ENCODE results near the gene PTPRG. TPM values are rescaled to one million over a fixed set of nuclear protein-coding genes. Genes with fewer than 3 reads are reported as not detected.

Gene PTPRG
- total and polyA plus RNA-seq, 2 of the 13 experiments (the other 11 are each of a cell fraction or from before 2014, with no cell fraction given): 8.0 to 25.3 TPM

- no TSS peak for BruUV-seq (replicated peaks)
- intact Hi-C loops (cut with micrococcal nuclease; ENCODE audit: unreplicated experiment): no loop called here
- Histone ChIP-seq H3K9ac (ENCODE audit: insufficient read depth, low read depth, low read length) (no peak overlapping the region), H3K4me2 (ENCODE audit: low read depth, low read length) (no peak overlapping the region), H4K20me1 (ENCODE audit: insufficient read depth, low read length) (0 out of 2 replicates have a peak, but pooled peaks cover 2% of the 10 kb centered on the region), H3K36me3 (replicated peaks in 1 of 2; ENCODE audit: control insufficient read depth in 1 of 2, insufficient read depth in 2 of 2, low read length in 2 of 2) (peaks cover 0 to 2% of the 10 kb centered on the region in 2 experiments; a peak in 2 of 5 replicates), H2AFZ (ENCODE audit: low read length) (no peak overlapping the region), H3K27ac (ENCODE audit: extremely low read length, insufficient read depth, low read length) (no peak overlapping the region), H3K4me3 (replicated peaks in 1 of 3; ENCODE audit: insufficient read depth in 1 of 3, low read depth in 2 of 3, low read length in 3 of 3) (no peak overlapping the region), H3K4me1 (ENCODE audit: insufficient read depth, low read length) (no peaks in the 10 kb centered on the region), H3K79me2 (ENCODE audit: insufficient read depth, low read length) (no peaks in the 10 kb centered on the region), H3K27me3 (ENCODE audit: control insufficient read depth in 1 of 2, insufficient read depth in 2 of 2, low read length in 2 of 2) (no peaks in the 10 kb centered on the region), H3K9me3 (ENCODE audit: low read length) (no peaks in the 10 kb centered on the region)
- ATAC-seq: no peak
- DNase-seq (ENCODE audit: low spot score): no peak
- FAIRE-seq: no peak
- in situ Hi-C loops (cut with HindIII; ENCODE audit: extremely low pct_ligation_motif_present, low pct_unique_long_range_greater_than_20kb): no loop called here
- CTCF ChIA-PET (ENCODE audit: low intra/inter-chr PET ratio, low total read pairs): no interaction called here
- 95% methylated on average over 9 of the region's 9 CpGs for whole genome bisulfite sequencing (ENCODE audit: low lambda C conversion rate)
- TF ChIP-seq ATF6 (CRISPR knock-in tag; conservative IDR thresholded peaks at IDR 0.05) (no peak), CREB1 (IDR thresholded peaks at IDR 0.05) (peak; percentile 46; the same call in 1 of the 2 replicates), CREB1 (CRISPR knock-in tag; IDR thresholded peaks at IDR 0.05) (no peak)
- POLR2A ChIA-PET: no interaction called here
Observed at GRCh38 chr3:62145086-62145757, 583.9 kb downstream of the PTPRG start.

- 94% methylated on average over 6 of the region's 6 CpGs for WGBS (ENCODE audit: low lambda C conversion rate)
- ATAC-seq: no peak
- Histone ChIP-seq H3K9ac (ENCODE audit: insufficient read depth, low read depth, low read length) (no peak overlapping the region), H3K4me3 (replicated peaks in 1 of 3; ENCODE audit: insufficient read depth in 1 of 3, low read depth in 2 of 3, low read length in 3 of 3) (no peak overlapping the region), H4K20me1 (ENCODE audit: insufficient read depth, low read length) (no peaks in the 10 kb centered on the region), H2AFZ (ENCODE audit: low read length) (no peak overlapping the region), H3K36me3 (replicated peaks in 1 of 2; ENCODE audit: control insufficient read depth in 1 of 2, insufficient read depth in 2 of 2, low read length in 2 of 2) (no peaks in the 10 kb centered on the region; a peak in 2 of 5 replicates), H3K4me1 (ENCODE audit: insufficient read depth, low read length) (peaks cover 16% of the 10 kb centered on the region), H3K4me2 (ENCODE audit: low read depth, low read length) (no peak overlapping the region), H3K9me3 (ENCODE audit: low read length) (no peaks in the 10 kb centered on the region), H3K27ac (ENCODE audit: extremely low read length, insufficient read depth, low read length) (no peak overlapping the region), H3K79me2 (ENCODE audit: insufficient read depth, low read length) (no peaks in the 10 kb centered on the region), H3K27me3 (ENCODE audit: control insufficient read depth in 1 of 2, insufficient read depth in 2 of 2, low read length in 2 of 2) (no peaks in the 10 kb centered on the region)
- BruUV-seq (replicated peaks): no TSS peak
- intact Hi-C loops (cut with micrococcal nuclease; ENCODE audit: unreplicated experiment) (no loop called here), in situ Hi-C loops (cut with HindIII; ENCODE audit: extremely low pct_ligation_motif_present, low pct_unique_long_range_greater_than_20kb) (no loop called here)
- ChIA-PET POLR2A (no interaction called here), CTCF (ENCODE audit: low intra/inter-chr PET ratio, low total read pairs) (no interaction called here)
- no peak for DNase-seq (ENCODE audit: low spot score)
- FAIRE-seq: no peak
- TF ChIP-seq KDM6A (CRISPR knock-in tag; IDR thresholded peaks at IDR 0.05; ENCODE audit: low read depth): no peak
- no peak for TF ChIP-seq ZNF580 (CRISPR knock-in tag; IDR thresholded peaks at IDR 0.05; ENCODE audit: borderline replicate concordance, low read depth)
- no peak for TF ChIP-seq CCAR2 (optimal IDR thresholded peaks at IDR 0.05; ENCODE audit: low read depth, low read length)
- no peak for TF ChIP-seq RARA (CRISPR knock-in tag; IDR thresholded peaks at IDR 0.05)
- no peak for TF ChIP-seq ZBTB44 (CRISPR knock-in tag; IDR thresholded peaks at IDR 0.05)
- no peak for TF ChIP-seq GATAD2A (CRISPR knock-in tag; IDR thresholded peaks at IDR 0.05)
- TF ChIP-seq ZNF670 (CRISPR knock-in tag; IDR thresholded peaks at IDR 0.05; ENCODE audit: borderline replicate concordance): no peak
- no peak for TF ChIP-seq ZNF564 (CRISPR knock-in tag; IDR thresholded peaks at IDR 0.05)
- TF ChIP-seq GABPA (IDR thresholded peaks at IDR 0.05; ENCODE audit: low read depth, low read length): no peak
- no peak for TF ChIP-seq GABPA (CRISPR knock-in tag; IDR thresholded peaks at IDR 0.05; ENCODE audit: low read depth)
- TF ChIP-seq ATF4 (CRISPR knock-in tag; IDR thresholded peaks at IDR 0.05): no peak
Observed at GRCh38 chr3:62149539-62149938, 588.2 kb downstream of the PTPRG start.

Data from HepG2 (cell line).